Spinal cord (tissue), 10 donors: ENCODE results near the gene RAPGEF5. TPM values are rescaled to one million over a fixed set of nuclear protein-coding genes. Genes with fewer than 3 reads are reported as not detected.
A peak's percentile ranks its signal among the peaks of the same experiment; 100 is the strongest.

Experiments used
- DNase-seq, 6 donors: peaks; one replicate each; pipeline versions ENCODE4 v3.0.0 to v3.0.0-alpha.2; 2013 to 2015; ENCODE audit warnings: low spot score in 6 of 6, low read depth in 4 of 6
- H3K27ac ChIP-seq: one replicate; pipeline ENCODE4 v1.5.1; 2013; ENCODE audit warnings: low read depth, low read length, control low read depth
- H3K27me3 ChIP-seq: one replicate; pipeline ENCODE4 v1.6.1; 2013; ENCODE audit warnings: low read length; ENCODE audit not compliant: control insufficient read depth, insufficient read depth
- H3K36me3 ChIP-seq: one replicate; pipeline ENCODE4 v1.6.1; 2013; ENCODE audit warnings: low read length; ENCODE audit not compliant: control insufficient read depth, insufficient read depth
- H3K4me1 ChIP-seq: one replicate; pipeline ENCODE4 v1.6.1; 2013; ENCODE audit warnings: low read length; ENCODE audit not compliant: control insufficient read depth, insufficient read depth
- H3K4me3 ChIP-seq: one replicate; pipeline ENCODE4 v1.5.1; 2013; ENCODE audit warnings: low read depth, low read length, control low read depth
- H3K9me3 ChIP-seq: one replicate; pipeline ENCODE4 v1.6.1; 2013; ENCODE audit warnings: low read length; ENCODE audit not compliant: control insufficient read depth, insufficient read depth
- WGBS: methylation state at CpG from one replicate; pipeline ENCODE4 v1.1.5; 2013; ENCODE audit warnings: missing lambda C conversion rate; ENCODE audit not compliant: insufficient coverage; 5-methylcytosine and 5-hydroxymethylcytosine counted together
- polyA plus RNA-seq, 2 donors: library from polyadenylated mRNA; unstranded; fragments of 120-200 nt; gene quantifications; one replicate each; pipeline ENCODE4 v1.2.1, GENCODE V29; 2013; ENCODE audit not compliant: insufficient read length in 2 of 2
- total RNA-seq, 2 donors: library from RNA; depleted of rRNA in 1 of 2; stranded (reverse); fragments of 120-200 nt in 1 of 2; fragments of >200 nt in 1 of 2; gene quantifications; one replicate each; pipeline versions ENCODE4 v1.2.3 to v1.2.4, GENCODE V29; 2013 to 2014
- donor health status: healthy.

The RAPGEF5 gene
- total and polyA plus RNA-seq, 4 donors, result 19.5 to 121 (median 48.8) TPM

DNA sequence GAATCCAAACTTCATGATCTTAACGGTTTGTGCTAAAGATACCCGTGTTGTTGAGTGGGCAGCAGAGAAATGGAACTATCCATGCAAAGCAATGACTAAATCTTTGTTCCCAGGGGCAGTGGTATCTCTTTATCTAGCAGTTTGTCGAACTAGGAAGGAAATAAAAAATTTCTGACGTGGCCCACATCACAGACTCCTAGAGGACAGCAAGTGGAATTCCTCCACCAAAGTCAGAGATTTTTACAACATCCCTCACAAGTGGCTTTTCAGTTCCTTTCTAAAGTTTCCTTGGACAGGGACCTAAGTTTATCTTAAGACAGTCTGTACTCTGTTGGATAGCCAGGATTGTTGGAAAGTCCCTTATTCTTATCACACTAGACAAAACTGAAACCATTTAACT, 136.0 kb downstream of the RAPGEF5 start:
- peak overlapping the region; percentile 22 for H3K27ac ChIP-seq

GRCh38 chr7:22219739-22220493, 137.0 kb downstream of the RAPGEF5 start:
- Histone ChIP-seq H3K4me3 (peak overlapping the region; percentile 0), H3K27ac (peak overlapping the region; percentile 73), H3K27me3 (no peaks in the 10 kb centered on the region), H3K9me3 (no peaks in the 10 kb centered on the region), H3K4me1 (no peaks in the 10 kb centered on the region), H3K36me3 (no peaks in the 10 kb centered on the region)
- 76% methylated on average over 5 of the region's 10 CpGs for WGBS
- DNase-seq, result no peak

More for the DNA sequence above, 136.0 kb downstream of the RAPGEF5 start:
- no peaks in the 10 kb centered on the region for H3K27me3 ChIP-seq
- WGBS, result 93% methylated on average over 3 of the region's 4 CpGs
- no peaks in the 10 kb centered on the region for H3K4me1 ChIP-seq
- no peaks in the 10 kb centered on the region for H3K9me3 ChIP-seq
- DNase-seq, result no peak
- no peaks in the 10 kb centered on the region for H3K36me3 ChIP-seq
- H3K4me3 ChIP-seq, result no peak overlapping the region

- Histone ChIP-seq H3K4me1 (no peaks in the 10 kb centered on the region), H3K27ac (peak overlapping the region; percentile 87), H3K4me3 (peak overlapping the region; percentile 14), H3K9me3 (no peaks in the 10 kb centered on the region), H3K36me3 (no peaks in the 10 kb centered on the region), H3K27me3 (no peaks in the 10 kb centered on the region)
- peak in 1 of 6 donors; percentile 49 for DNase-seq
- WGBS, result 58% methylated on average over 3 of the region's 4 CpGs
Observed at GRCh38 chr7:22219036-22219435, 137.9 kb downstream of the RAPGEF5 start.

DNA sequence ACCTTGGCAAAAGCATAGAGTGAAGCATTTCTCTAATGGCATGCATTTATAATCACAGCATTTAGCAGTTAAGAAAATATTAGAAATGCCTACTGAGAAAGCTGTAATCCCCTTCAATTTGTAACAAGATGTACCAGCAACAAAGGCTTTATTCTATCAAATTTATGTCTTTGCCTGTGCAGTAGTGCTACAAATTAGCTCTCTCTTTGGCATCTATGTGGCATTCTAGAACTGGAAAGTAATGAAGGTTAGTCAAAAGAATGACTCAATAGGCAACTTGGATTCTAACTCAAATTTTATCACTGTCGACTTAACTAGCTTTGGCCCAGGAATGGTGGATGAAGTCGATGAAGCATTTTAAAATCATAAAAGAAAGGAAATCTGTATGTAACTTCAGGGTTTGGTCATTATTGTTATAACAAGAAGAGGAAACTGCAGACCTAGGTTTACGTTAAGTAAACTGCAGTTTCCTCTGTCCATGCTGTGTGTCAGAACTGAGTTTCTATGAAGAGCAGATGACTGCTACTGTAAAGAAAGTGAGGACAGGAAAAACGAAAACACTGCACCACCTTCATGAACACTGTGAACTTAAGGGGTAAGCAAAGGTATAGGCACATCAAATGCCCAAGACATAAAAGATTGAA, 140.0 kb downstream of the RAPGEF5 start:
- Histone ChIP-seq H3K4me3 (no peak overlapping the region), H3K27me3 (no peaks in the 10 kb centered on the region), H3K9me3 (no peaks in the 10 kb centered on the region), H3K4me1 (no peaks in the 10 kb centered on the region), H3K27ac (peak overlapping the region; percentile 17), H3K36me3 (no peaks in the 10 kb centered on the region)
- 94% methylated on average over 2 of the region's 4 CpGs for WGBS
- no peak for DNase-seq

- 100% methylated on average over 1 of the region's 1 CpG for WGBS
- H3K27me3 ChIP-seq, result no peaks in the 10 kb centered on the region
- H3K4me3 ChIP-seq, result no peak overlapping the region
- no peaks in the 10 kb centered on the region for H3K4me1 ChIP-seq
- H3K9me3 ChIP-seq, result no peaks in the 10 kb centered on the region
- no peak for DNase-seq
- peak overlapping the region; percentile 17 for H3K27ac ChIP-seq
- H3K36me3 ChIP-seq, result no peaks in the 10 kb centered on the region
Observed at GRCh38 chr7:22216309-22216708, 140.6 kb downstream of the RAPGEF5 start.

- Histone ChIP-seq H3K4me3 (no peak overlapping the region), H3K9me3 (no peaks in the 10 kb centered on the region), H3K27me3 (no peaks in the 10 kb centered on the region), H3K4me1 (no peaks in the 10 kb centered on the region), H3K27ac (no peak overlapping the region), H3K36me3 (no peaks in the 10 kb centered on the region)
- no CpG with 5 or more reads among the region's 3 CpGs for WGBS
- no peak for DNase-seq
Observed at GRCh38 chr7:22214000-22214399, 143.0 kb downstream of the RAPGEF5 start.

- Histone ChIP-seq H3K4me3 (no peak overlapping the region), H3K4me1 (no peaks in the 10 kb centered on the region), H3K27me3 (no peaks in the 10 kb centered on the region), H3K36me3 (no peaks in the 10 kb centered on the region), H3K27ac (no peak overlapping the region), H3K9me3 (no peaks in the 10 kb centered on the region)
- WGBS, result no CpG with 5 or more reads among the region's 2 CpGs
- DNase-seq, result no peak
Observed at GRCh38 chr7:22213081-22213480, 143.9 kb downstream of the RAPGEF5 start.

- no peak overlapping the region for H3K27ac ChIP-seq
- no CpG with 5 or more reads among the region's 2 CpGs for whole genome bisulfite sequencing
Observed at GRCh38 chr7:22210967-22211366, 146.0 kb downstream of the RAPGEF5 start.

GRCh38 chr7:22210355-22210754, 146.6 kb downstream of the RAPGEF5 start:
- Histone ChIP-seq H3K27me3 (no peaks in the 10 kb centered on the region), H3K4me1 (no peaks in the 10 kb centered on the region), H3K27ac (peak overlapping the region; percentile 4), H3K4me3 (no peak overlapping the region), H3K9me3 (no peaks in the 10 kb centered on the region), H3K36me3 (no peaks in the 10 kb centered on the region)
- no CpG with 5 or more reads among the region's 3 CpGs for WGBS
- DNase-seq, result no peak

More at GRCh38 chr7:22210967-22211366, 146.0 kb downstream of the RAPGEF5 start:
- Histone ChIP-seq H3K4me1 (no peaks in the 10 kb centered on the region), H3K9me3 (no peaks in the 10 kb centered on the region), H3K4me3 (no peak overlapping the region), H3K27me3 (no peaks in the 10 kb centered on the region), H3K36me3 (no peaks in the 10 kb centered on the region)
- no peak for DNase-seq

DNA sequence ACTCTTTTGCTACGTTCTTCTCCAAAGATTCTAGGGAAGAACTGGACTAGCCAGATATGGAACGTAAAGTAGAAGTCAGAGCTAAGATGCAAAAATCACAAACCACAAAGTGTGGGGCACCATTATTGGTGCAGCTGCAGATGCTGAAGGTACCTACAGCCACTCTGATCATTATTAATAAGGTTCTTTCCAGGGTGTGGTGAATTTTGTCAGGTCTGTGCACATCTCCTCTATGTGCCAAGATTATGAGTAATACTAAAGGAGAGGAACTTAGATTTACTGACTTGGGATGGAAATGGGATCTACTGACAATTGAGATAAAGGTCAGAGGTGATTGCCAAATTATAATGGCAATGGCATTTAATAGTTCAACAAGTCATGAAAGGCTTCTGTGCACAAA, 148.2 kb downstream of the RAPGEF5 start:
- H3K27ac ChIP-seq, result no peak overlapping the region
- H3K4me1 ChIP-seq, result no peaks in the 10 kb centered on the region

More for the DNA sequence above, 148.2 kb downstream of the RAPGEF5 start:
- H3K9me3 ChIP-seq, result no peaks in the 10 kb centered on the region
- WGBS, result no CpG with 5 or more reads among the region's 2 CpGs
- no peak overlapping the region for H3K4me3 ChIP-seq
- H3K36me3 ChIP-seq, result no peaks in the 10 kb centered on the region
- H3K27me3 ChIP-seq, result no peaks in the 10 kb centered on the region
- DNase-seq, result no peak
